ENCODE data around the gene BCL2L13. TPM values are rescaled to one million over a fixed set of nuclear protein-coding genes. Genes with fewer than 3 reads are reported as not detected.

The BCL2L13 gene
- total RNA-seq, 1 donor from 2014 or later: 48.4 TPM

DNA sequence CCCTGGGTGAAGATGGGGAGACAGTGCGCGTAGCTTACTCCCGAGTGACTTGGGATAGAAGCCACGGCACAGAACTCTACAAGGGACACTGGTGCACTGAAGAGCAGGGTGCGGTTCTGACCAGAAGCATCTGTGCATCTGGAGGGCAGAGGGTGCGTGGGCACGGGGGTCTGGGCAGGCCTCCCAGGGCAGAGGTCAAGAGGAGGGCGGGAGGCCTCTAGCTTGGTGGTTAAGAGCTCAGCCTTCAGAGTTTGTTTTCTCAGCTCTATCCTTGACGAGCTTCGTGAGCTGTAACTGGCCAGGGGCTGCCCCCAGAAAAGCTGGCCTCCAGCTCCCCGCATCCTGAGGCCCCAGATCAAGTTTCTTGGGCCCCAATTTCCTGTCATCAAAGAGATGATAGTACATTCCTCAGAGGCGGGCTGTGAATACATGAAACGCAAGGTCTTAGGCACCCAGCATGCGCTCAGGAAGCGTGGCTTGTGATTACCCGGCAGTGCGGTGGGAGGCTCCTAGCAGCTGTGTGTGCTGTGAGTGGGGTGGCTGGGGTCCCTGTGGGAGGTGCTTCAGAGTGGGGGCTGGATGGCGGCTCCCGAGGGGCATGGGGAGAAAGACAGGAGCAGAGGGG is 141.7 kb downstream of the BCL2L13 start:
- TF ChIP-seq, protein P1, sequence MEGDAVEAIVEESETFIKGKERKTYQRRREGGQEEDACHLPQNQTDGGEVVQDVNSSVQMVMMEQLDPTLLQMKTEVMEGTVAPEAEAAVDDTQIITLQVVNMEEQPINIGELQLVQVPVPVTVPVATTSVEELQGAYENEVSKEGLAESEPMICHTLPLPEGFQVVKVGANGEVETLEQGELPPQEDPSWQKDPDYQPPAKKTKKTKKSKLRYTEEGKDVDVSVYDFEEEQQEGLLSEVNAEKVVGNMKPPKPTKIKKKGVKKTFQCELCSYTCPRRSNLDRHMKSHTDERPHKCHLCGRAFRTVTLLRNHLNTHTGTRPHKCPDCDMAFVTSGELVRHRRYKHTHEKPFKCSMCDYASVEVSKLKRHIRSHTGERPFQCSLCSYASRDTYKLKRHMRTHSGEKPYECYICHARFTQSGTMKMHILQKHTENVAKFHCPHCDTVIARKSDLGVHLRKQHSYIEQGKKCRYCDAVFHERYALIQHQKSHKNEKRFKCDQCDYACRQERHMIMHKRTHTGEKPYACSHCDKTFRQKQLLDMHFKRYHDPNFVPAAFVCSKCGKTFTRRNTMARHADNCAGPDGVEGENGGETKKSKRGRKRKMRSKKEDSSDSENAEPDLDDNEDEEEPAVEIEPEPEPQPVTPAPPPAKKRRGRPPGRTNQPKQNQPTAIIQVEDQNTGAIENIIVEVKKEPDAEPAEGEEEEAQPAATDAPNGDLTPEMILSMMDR (IDR thresholded peaks at IDR 0.05; ENCODE audit: insufficient read depth, low read length, severe bottlenecking): no peak
- no peak for FAIRE-seq
- H3K36me3 ChIP-seq (ENCODE audit: control insufficient read depth, insufficient read depth, low read length): no peaks in the 10 kb centered on the region
- H3K27me3 ChIP-seq (ENCODE audit: control insufficient read depth, insufficient read depth, low read length): peaks cover 4% of the 10 kb centered on the region
- no peak for DNase-seq (ENCODE audit: low read depth)
- H3K4me3 ChIP-seq (ENCODE audit: low read depth, low read length): no peak overlapping the region

Other genes with a start within 250 kb of the BCL2L13 start
- gene SLC25A18, start 75.3 kb upstream of the BCL2L13 start, total RNA-seq: not detected in 2 replicates
- gene ATP6V1E1, start 10.0 kb upstream of the BCL2L13 start, total RNA-seq: 119 and 146 TPM in 2 replicates
- gene BID, start 135.7 kb downstream of the BCL2L13 start, total RNA-seq: 20.0 and 22.1 TPM in 2 replicates